ENCODE results near the gene ZC3H12C.
"Not testable (repeated sequence)": the region's sequence is repeated elsewhere in the genome, so short reads cannot be mapped to it uniquely, and the experiment has no call there.

ZC3H12C gene

GRCh38 chr11:110186456-110186855 lies 93.3 kb downstream of the ZC3H12C start:
- no peak for DNase-seq

DNA sequence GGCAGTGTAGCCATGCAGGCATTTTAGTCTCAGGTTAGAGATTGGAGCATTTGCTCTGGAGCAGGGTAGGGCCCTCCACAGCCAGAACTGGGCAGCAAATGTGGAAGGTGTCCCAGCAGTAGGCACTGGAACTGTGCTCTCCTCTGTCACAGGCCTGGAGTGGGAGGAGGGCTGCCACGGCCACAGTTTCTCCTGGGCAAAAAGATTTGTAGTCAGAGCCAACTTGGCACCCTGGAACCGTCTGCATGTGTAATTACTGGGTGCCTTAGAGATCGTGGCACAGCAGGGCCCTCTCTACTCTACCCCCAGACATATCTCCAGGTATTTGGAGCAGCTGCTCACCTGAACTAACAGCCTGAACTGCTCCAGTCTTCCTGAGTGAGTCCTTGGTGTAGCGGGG lies 93.7 kb downstream of the ZC3H12C start:
- no peak for DNase-seq

DNA sequence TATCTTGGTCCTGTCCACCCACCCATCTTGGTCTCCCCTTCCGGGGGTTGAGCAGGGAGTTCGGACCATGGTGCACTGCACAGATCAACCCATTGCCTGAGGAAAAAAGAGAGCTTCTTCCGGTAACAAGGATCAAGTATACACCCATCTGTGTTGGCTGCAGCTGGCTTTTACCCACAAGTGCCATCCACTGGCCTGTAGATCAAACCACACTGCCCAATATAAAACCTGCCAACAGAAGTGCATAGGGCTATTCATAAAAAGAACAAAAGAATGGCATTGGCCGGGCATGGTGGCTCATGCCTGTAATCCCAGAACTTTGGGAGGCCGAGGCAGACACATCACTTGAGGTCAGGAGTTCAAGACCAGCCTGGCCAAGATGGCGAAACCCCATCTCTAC lies 94.5 kb downstream of the ZC3H12C start:
- no peak for DNase-seq

- DNase-seq = no peak
These were observed 97.7 kb downstream of the ZC3H12C start for GRCh38 chr11:110190885-110191284.

- DNase-seq = not testable (repeated sequence)
These were observed 99.6 kb downstream of the ZC3H12C start for GRCh38 chr11:110192604-110193282.

DNA sequence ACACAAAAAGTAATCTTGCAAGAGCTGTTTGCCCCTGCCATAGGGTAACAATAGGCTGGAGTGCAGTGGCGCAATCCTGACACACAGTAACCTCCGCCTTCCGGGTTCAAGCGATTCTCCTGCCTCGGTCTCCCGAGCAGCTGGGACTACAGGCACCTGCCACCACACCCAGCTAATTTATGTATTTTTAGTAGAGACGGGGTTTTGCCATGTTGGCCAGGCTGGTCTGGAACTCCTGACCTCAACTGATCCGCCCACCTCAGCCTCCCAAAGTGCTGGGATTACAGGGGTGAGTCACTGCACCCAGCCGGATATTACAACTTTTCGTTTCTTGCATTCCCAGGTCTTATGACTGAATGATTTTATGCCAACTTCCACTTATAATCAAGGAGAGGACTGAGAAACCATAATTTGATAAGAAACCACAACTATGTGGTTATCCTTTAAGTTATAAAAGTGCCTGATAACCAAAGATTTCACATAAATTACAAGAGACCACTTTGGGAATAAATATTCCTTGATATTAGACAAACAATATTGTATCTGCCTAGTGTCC lies 101.1 kb downstream of the ZC3H12C start:
- DNase-seq = not testable (repeated sequence)

DNA sequence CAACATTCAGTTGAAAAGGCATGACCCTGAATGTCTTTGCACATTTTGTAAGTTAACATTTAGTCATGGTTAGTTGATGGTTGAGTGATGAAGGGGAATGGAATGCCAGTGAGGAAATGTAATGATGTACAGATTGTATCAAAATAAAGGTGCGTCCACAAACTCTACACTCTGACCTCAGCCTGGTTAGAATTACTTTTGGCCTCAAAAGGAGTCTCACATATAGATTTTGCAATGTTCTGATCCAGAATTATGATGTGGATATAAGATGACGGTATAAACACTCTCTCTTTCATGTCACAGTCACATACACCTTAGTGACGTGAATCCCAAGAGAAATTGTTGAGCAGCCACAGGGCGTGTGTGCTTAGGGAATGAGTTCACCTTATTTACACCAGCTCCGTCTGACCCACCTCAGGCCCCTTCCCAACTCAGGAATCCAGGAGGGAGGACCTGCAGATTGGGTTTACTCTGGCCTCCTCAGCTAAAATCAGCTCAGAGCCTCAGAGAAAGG lies 103.1 kb downstream of the ZC3H12C start:
- no peak for DNase-seq

DNA sequence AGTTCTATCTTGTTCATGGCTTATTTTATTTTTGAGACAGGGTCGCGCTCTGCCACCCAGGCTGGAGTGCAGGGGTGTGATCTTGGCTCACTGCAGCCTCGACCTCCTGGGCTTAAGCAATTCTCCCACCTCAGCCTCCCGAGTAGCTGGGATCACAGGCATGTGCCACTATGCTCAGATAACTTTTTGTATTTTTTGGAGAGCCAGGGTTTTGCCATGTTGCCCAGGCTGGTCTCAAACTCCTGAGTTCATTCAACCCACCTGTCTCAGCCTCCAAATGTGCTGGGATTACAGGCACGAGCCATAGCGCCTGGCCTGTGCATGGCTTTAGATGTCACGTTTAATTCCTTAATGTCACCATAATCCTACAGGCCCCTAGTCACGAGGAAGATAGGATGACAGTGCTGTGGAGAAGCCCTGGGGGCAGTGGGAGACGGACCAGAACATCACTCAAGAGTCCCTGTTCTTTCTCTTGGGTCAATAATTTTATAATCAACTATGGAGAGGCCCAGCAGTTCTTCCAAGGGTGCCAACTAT lies 103.8 kb downstream of the ZC3H12C start:
- DNase-seq = no peak

- no peak for DNase-seq
These were observed 105.0 kb downstream of the ZC3H12C start for GRCh38 chr11:110198031-110198729.

GRCh38 chr11:110199184-110199981 lies 106.2 kb downstream of the ZC3H12C start:
- no peak for DNase-seq

DNA sequence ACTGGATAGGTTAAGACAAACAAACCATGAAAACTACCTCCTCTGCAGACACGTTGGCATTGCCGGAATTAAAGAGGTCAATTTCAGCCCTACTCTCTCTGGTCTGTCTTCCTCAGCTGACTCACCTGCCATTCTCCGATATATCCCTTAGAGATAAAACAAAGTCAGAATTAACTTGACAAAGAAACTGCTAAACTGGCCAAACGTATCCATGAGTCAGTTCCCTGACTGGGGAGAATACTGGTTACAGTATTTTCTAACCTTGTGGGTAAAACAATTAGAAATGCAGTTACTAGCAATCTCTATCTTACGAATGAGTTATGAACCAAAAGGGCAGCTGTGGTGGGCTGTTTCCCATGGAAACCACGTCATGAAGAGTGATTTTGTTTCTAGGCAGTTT lies 107.0 kb downstream of the ZC3H12C start:
- no peak for DNase-seq

DNA sequence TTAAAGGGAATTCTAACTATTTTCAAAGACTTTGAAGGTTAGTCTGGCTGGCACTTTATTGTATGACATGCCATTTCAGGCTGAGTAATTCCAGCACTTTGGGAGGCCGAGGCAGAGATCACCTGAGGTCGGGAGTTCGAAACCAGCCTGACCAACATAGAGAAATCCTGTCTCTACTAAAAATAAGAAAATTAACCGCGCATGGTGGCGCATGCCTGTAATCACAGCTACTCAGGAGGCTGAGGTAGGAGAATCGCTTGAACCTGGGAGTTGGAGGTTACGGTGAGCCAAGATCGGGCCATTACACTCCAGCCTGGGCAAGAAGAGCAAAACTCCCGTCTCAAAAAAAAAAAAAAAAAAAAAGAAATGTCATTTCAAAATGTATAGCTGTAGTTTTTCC lies 107.6 kb downstream of the ZC3H12C start:
- no peak for DNase-seq

DNA sequence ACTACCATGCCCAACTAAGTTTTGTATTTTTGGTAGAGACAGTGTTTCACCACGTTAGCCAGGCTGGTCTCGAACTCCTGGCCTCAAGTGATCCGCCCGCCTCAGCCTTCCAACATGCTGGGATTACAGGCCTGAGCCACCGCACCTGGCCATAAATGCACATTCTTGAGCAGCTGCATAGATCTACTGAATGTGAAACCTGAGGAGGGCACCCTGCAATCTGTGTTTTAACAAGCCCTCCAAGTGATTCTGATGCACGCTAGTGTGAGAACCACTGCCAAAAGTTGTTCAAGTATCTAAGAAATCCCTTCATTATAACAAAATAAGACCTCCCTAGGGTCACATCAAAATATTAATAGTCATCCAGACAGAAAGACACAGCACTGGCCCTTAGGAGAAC lies 113.9 kb downstream of the ZC3H12C start:
- DNase-seq = no peak

DNA sequence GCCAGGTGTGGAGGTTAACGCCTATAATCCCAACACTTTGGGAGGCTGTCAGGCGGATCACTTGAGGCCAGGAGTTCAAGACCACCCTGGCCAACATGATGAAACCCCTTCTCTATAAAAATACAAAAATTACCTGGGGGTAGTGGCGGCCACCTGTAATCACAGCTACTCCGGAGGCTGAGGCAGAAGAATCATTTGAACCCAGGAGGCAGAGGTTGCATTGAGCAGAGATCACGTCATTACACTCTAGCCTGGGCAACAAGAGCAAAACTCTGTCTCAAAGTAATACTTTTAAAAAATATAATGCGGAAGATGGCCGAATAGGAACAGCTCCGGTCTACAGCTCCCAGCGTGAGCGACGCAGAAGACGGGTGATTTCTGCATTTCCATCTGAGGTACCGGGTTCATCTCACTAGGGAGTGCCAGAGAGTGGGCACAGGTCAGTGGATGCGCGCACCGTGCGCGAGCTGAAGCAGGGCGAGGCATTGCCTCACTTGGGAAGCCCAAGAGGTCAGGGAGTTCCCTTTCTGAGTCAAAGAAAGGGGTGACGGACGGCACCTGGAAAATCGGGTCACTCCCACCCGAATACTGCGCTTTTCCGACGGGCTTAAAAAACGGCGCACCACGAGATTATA lies 115.6 kb downstream of the ZC3H12C start:
- DNase-seq = not testable (repeated sequence)

DNA sequence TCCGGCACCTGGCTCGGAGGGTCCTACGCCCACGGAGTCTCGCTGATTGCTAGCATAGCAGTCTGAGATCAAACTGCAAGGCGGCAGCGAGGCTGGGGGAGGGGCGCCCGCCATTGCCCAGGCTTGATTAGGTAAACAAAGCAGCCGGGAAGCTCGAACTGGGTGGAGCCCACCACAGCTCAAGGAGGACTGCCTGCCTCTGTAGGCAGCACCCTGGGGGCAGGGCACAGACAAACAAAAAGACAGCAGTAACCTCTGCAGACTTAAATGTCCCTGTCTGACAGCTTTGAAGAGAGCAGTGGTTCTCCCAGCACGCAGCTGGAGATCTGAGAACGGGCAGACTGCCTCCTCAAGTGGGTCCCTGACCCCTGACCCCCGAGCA lies 116.1 kb downstream of the ZC3H12C start:
- DNase-seq = not testable (repeated sequence)

GRCh38 chr11:110217223-110217877 lies 124.2 kb downstream of the ZC3H12C start:
- no peak for DNase-seq

DNA sequence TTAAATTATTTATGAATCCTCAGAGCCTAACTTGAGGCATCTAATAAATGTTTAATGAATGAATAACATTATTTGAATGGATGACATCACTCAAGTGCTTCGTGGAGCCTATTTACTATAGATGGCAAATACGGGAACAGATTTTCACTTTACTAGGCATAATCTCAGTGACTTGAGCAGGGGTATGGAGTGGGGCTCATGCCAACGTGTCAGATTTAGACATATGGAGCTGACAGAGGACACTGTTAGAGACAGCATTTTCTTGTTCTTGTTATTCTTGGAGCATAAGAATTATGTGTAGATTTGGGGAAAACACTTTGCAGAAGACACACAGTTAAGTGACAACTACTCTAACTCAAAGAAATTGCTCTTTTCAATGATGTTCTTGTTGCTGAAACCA lies 124.7 kb downstream of the ZC3H12C start:
- DNase-seq = no peak

DNA sequence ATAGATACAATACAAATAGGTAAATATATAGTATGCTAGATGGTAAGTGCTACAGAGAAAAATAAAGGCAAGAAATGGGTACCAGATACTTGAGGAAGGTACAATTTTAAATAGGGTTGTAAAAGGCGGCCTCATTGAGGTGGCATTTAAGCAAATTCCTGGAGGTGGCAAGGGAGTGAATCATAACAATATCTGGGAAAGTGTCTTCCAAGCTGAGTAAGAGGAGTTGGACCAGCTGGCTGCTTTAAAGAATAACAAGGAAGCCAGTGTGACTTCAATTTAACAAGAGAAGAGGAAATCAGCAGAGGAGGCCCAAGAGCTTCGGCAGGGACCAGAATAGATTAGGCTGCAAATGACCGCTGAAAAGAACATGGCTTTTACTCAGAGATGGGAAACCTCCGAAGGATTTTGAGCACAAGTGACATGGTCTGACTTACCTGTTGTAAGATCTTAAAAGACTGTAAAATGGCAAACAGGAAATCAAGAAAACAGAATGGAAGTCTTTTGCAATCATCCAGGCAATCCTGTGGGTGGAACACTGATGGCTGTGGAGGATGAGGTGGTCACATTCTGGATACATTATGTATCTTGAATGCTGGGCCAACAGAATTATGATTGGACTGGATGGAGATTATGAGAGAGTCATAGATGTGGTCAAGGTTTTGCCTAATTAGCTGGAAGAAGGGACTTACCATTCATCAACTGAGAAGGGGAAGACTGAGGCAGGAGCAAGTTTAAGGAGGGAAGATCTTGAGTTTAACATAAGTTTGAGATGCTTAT lies 126.0 kb downstream of the ZC3H12C start:
- no peak for DNase-seq
